Endothelial cell of umbilical vein (primary cell): ENCODE results near the gene KISS1R. TPM values are rescaled to one million over a fixed set of nuclear protein-coding genes. Genes with fewer than 3 reads are reported as not detected.

ENCODE experiments used
- BruUV-seq: library from RNA; stranded (reverse); fragments of 400-500 nt; replicated peaks from 2 replicates; lab custom pipeline; 2021; lab: Mats Ljungman, UMichigan
- CTCF ChIA-PET: fragments of 300-600, 350-600 bp; sonication (Branson Sonifier 250); formaldehyde crosslinking; loops from one replicate; lab custom pipeline; 2021; ENCODE audit warnings: antibody characterized with exemption, inconsistent platforms; lab: Charles Lee
- POLR2A ChIA-PET: fragments of 300-600, 350-600 bp; sonication (Branson Sonifier 250); formaldehyde crosslinking; loops from one replicate; lab custom pipeline; 2021; ENCODE audit warnings: antibody characterized with exemption, inconsistent platforms; lab: Charles Lee
- DNase-seq: peaks from one replicate; pipeline ENCODE4 v3.0.0-alpha.2; 2011; ENCODE audit warnings: low read depth, low spot score
- FAIRE-seq: peaks from 2 replicates; lab custom pipeline; 2011; peaks lifted over from hg19 to GRCh38; lab: Jason Lieb, UNC
- H2AFZ ChIP-seq: 2 replicates; pipeline ENCODE4 v1.6.0; 2012; ENCODE audit warnings: low read depth, low read length, control low read depth, inconsistent platforms
- H3K27ac ChIP-seq: 2 replicates; pipeline ENCODE4 v1.5.1; 2011; ENCODE audit warnings: low read depth, mild to moderate bottlenecking, control low read depth, low read length, moderate library complexity; ENCODE audit not compliant: insufficient read depth
- H3K27me3 ChIP-seq, 2 experiments: 2 replicates each; pipeline versions ENCODE4 v1.6.0 to v1.6.1; 2011; ENCODE audit warnings: low read length in 2 of 2, mixed read lengths in 1 of 2; ENCODE audit not compliant: control insufficient read depth in 2 of 2, insufficient read depth in 2 of 2
- H3K36me3 ChIP-seq, 2 experiments: 2 replicates in 1 of 2; 3 replicates in 1 of 2; pipeline ENCODE4 v1.5.1; 2011; ENCODE audit warnings: low read length in 2 of 2, mild to moderate bottlenecking in 1 of 2, moderate library complexity in 1 of 2; ENCODE audit not compliant: control insufficient read depth in 2 of 2, insufficient read depth in 2 of 2; ENCODE audit errors: extremely low read depth in 1 of 2
- H3K4me1 ChIP-seq: 3 replicates; pipeline ENCODE4 v1.5.1; 2011; ENCODE audit warnings: mild to moderate bottlenecking, low read length; ENCODE audit not compliant: control insufficient read depth, insufficient read depth; ENCODE audit errors: extremely low read depth
- H3K4me2 ChIP-seq: 2 replicates; pipeline ENCODE4 v1.6.1; 2011; ENCODE audit warnings: low read length, control low read depth, mixed read lengths; ENCODE audit not compliant: insufficient read depth
- H3K4me3 ChIP-seq, 3 experiments: fragments of 200-600 bp in 1 of 3; sonication (generic), shearing (Covaris generic) in 1 of 3; replicated peaks in 1 of 3; 2 replicates each; pipeline ENCODE4 v1.5.1; 2011 to 2016; ENCODE audit warnings: control low read depth in 3 of 3, low read length in 3 of 3, mild to moderate bottlenecking in 2 of 3, inconsistent platforms in 1 of 3, low read depth in 1 of 3, moderate library complexity in 1 of 3; ENCODE audit not compliant: insufficient read depth in 1 of 3
- H3K79me2 ChIP-seq: 2 replicates; pipeline ENCODE4 v1.6.0; 2012; ENCODE audit warnings: low read length, inconsistent platforms; ENCODE audit not compliant: control insufficient read depth, insufficient read depth
- H3K9ac ChIP-seq: replicated peaks from 2 replicates; pipeline ENCODE3; 2011; ENCODE audit warnings: low read length, control low read depth; ENCODE audit not compliant: insufficient read depth; ENCODE audit errors: extremely low read depth
- H3K9me1 ChIP-seq: replicated peaks from 3 replicates; pipeline ENCODE4 v1.6.0; 2011; ENCODE audit warnings: mild to moderate bottlenecking, low read length; ENCODE audit not compliant: control insufficient read depth, insufficient read depth; ENCODE audit errors: extremely low read depth
- H3K9me3 ChIP-seq: replicated peaks from 2 replicates; pipeline ENCODE4 v1.5.1; 2012; ENCODE audit warnings: low read length, inconsistent platforms; ENCODE audit not compliant: control insufficient read depth, insufficient read depth
- H4K20me1 ChIP-seq: replicated peaks from 2 replicates; pipeline ENCODE3; 2011; ENCODE audit warnings: mild to moderate bottlenecking, low read length; ENCODE audit not compliant: control insufficient read depth, insufficient read depth; ENCODE audit errors: extremely low read depth
- EZH2 ChIP-seq: IDR thresholded peaks from 2 replicates; pipeline ENCODE4 v1.6.1; 2012; ENCODE audit warnings: borderline replicate concordance, low read depth, mild to moderate bottlenecking, moderate library complexity, low read length, inconsistent platforms; ENCODE audit not compliant: severe bottlenecking
- GATA2 ChIP-seq: IDR thresholded peaks from 2 replicates; pipeline ENCODE4 v1.7.0; 2011; ENCODE audit warnings: low read depth, mild to moderate bottlenecking, moderate library complexity, mixed read lengths, low read length; ENCODE audit not compliant: insufficient read length, insufficient read depth
- JUN ChIP-seq: IDR thresholded peaks from 2 replicates; pipeline ENCODE4 v1.6.1; 2011; ENCODE audit warnings: borderline replicate concordance, low read depth; ENCODE audit not compliant: insufficient read length, insufficient read depth
- MYC ChIP-seq: IDR thresholded peaks from one replicate; pipeline ENCODE4 v1.6.1; 2011; ENCODE audit warnings: mild to moderate bottlenecking, low read depth, low read length
- POLR2A ChIP-seq: IDR thresholded peaks from 2 replicates; pipeline ENCODE4 v1.6.1; 2012; ENCODE audit warnings: low read depth, mild to moderate bottlenecking, control low read depth, low read length
- POLR2AphosphoS5 ChIP-seq: IDR thresholded peaks from 2 replicates; pipeline ENCODE4 v1.6.1; 2012; ENCODE audit warnings: low read depth, mild to moderate bottlenecking, control low read depth, low read length, moderate library complexity; ENCODE audit not compliant: insufficient read depth
- dilution Hi-C: fragments of 300-500 bp; cut with MboI; formaldehyde crosslinking; loops from one replicate; pipeline ENCODE4 v1.15.0; 2019; ENCODE audit warnings: low sequenced_read_pairs; ENCODE audit not compliant: extremely low pct_ligation_motif_present
- intact Hi-C: fragments of 100-400 bp; cut with micrococcal nuclease; formaldehyde crosslinking; loops from one replicate; pipeline ENCODE4 v1.10.0; 2022
- polyA plus RNA-seq, 4 experiments: library from polyadenylated mRNA; depleted of rRNA in 3 of 4; stranded (reverse) in 3 of 4; unstranded in 1 of 4; fragments of >200 nt; gene quantifications; 2 replicates each; pipeline versions ENCODE4 v1.2.1 to v1.2.3, GENCODE V29; 2011 to 2012; ENCODE audit warnings: missing spikeins in 1 of 4
- total RNA-seq: library from RNA; stranded (reverse); gene quantifications from 2 replicates; pipeline ENCODE4 v1.2.3, GENCODE V29; 2021
- TF ChIP-seq, protein P1 (sequence below), 2 donors: IDR thresholded peaks; 1 replicate in 1 of 2; 2 replicates in 1 of 2; pipeline ENCODE4 v1.5.1; 2011; ENCODE audit warnings: low read length in 2 of 2, mild to moderate bottlenecking in 2 of 2, moderate library complexity in 2 of 2, control low read depth in 1 of 2, inconsistent platforms in 1 of 2, low read depth in 1 of 2; ENCODE audit not compliant: insufficient read depth in 1 of 2; ENCODE audit errors: extremely low read depth in 1 of 2

Gene KISS1R
- total and polyA plus RNA-seq, 2 donors (not counting 3 experiments of a cell fraction or from before 2014, with no cell fraction given), result not detected

- Histone ChIP-seq H3K79me2 (peaks cover 5% of the 10 kb centered on the region), H3K4me2 (no peak overlapping the region), H3K27me3 (no peaks in the 10 kb centered on the region), H3K4me3 (no peak overlapping the region), H4K20me1 (no peaks in the 10 kb centered on the region), H3K27ac (no peak overlapping the region), H3K9me1 (no peaks in the 10 kb centered on the region), H3K36me3 (peaks cover 0 to 11% of the 10 kb centered on the region in 2 experiments), H3K9ac (no peak overlapping the region), H3K9me3 (no peaks in the 10 kb centered on the region), H2AFZ (no peak overlapping the region), H3K4me1 (no peaks in the 10 kb centered on the region)
- intact Hi-C loops, result no loop called here
- CTCF ChIA-PET, result interaction anchor here (0.7 to 1.3 kb wide), 2 partner anchors 9 to 31 kb away, joined by 3 read pairs; no protein-coding TSS in a partner anchor
- dilution Hi-C loops, result no loop called here
- no TSS peak for BruUV-seq
- POLR2A ChIA-PET, result no interaction called here
- TF ChIP-seq JUN, result no peak
- TF ChIP-seq EZH2, result no peak
- TF ChIP-seq, protein P1, sequence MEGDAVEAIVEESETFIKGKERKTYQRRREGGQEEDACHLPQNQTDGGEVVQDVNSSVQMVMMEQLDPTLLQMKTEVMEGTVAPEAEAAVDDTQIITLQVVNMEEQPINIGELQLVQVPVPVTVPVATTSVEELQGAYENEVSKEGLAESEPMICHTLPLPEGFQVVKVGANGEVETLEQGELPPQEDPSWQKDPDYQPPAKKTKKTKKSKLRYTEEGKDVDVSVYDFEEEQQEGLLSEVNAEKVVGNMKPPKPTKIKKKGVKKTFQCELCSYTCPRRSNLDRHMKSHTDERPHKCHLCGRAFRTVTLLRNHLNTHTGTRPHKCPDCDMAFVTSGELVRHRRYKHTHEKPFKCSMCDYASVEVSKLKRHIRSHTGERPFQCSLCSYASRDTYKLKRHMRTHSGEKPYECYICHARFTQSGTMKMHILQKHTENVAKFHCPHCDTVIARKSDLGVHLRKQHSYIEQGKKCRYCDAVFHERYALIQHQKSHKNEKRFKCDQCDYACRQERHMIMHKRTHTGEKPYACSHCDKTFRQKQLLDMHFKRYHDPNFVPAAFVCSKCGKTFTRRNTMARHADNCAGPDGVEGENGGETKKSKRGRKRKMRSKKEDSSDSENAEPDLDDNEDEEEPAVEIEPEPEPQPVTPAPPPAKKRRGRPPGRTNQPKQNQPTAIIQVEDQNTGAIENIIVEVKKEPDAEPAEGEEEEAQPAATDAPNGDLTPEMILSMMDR (IDR thresholded peaks at IDR 0.05; ENCODE audit: extremely low read depth in 1 of 2, insufficient read depth in 1 of 2, low read depth in 1 of 2, low read length in 2 of 2), result no peak
- no peak for TF ChIP-seq MYC
- TF ChIP-seq POLR2A, result no peak
- no peak for TF ChIP-seq GATA2
- TF ChIP-seq POLR2AphosphoS5, result no peak
- FAIRE-seq (no peak), DNase-seq (no peak)
Measured at GRCh38 chr19:896999-897398, 20.1 kb upstream of the KISS1R start.
